Measurements from ENCODE around the gene TACC2.
"Not testable (repeated sequence)": the region's sequence is repeated elsewhere in the genome, so short reads cannot be mapped to it uniquely, and the experiment has no call there.

Gene TACC2

GRCh38 chr10:122198631-122199030, 209.7 kb downstream of the TACC2 start:
- DNase-seq = no peak

GRCh38 chr10:122199070-122199469, 210.1 kb downstream of the TACC2 start:
- peak in 1 of 2 experiments; percentile 8 for DNase-seq

- DNase-seq = no peak
These were observed 210.7 kb downstream of the TACC2 start for GRCh38 chr10:122199689-122200088.

GRCh38 chr10:122201401-122201800, 212.4 kb downstream of the TACC2 start:
- DNase-seq = no peak

- not testable (repeated sequence) for DNase-seq
These were observed 214.2 kb downstream of the TACC2 start for GRCh38 chr10:122203180-122203579.

GRCh38 chr10:122204691-122205489, 215.9 kb downstream of the TACC2 start:
- DNase-seq = no peak

- no peak for DNase-seq
These were observed 217.6 kb downstream of the TACC2 start for GRCh38 chr10:122206471-122207065.

- no peak for DNase-seq
These were observed 218.2 kb downstream of the TACC2 start for GRCh38 chr10:122207163-122207562.

GRCh38 chr10:122207596-122207995, 218.6 kb downstream of the TACC2 start:
- no peak for DNase-seq

GRCh38 chr10:122208571-122209430, 219.8 kb downstream of the TACC2 start:
- DNase-seq = peak in 1 of 2 experiments; percentile 24

GRCh38 chr10:122210481-122211265, 221.7 kb downstream of the TACC2 start:
- no peak for DNase-seq

- DNase-seq = no peak
These were observed 224.4 kb downstream of the TACC2 start for GRCh38 chr10:122213364-122213763.

GRCh38 chr10:122213766-122214165, 224.8 kb downstream of the TACC2 start:
- DNase-seq = no peak

- no peak for DNase-seq
These were observed 227.1 kb downstream of the TACC2 start for GRCh38 chr10:122216047-122216446.

GRCh38 chr10:122219340-122219739, 230.4 kb downstream of the TACC2 start:
- no peak for DNase-seq

GRCh38 chr10:122220736-122221135, 231.8 kb downstream of the TACC2 start:
- no peak for DNase-seq

- DNase-seq = no peak
These were observed 233.0 kb downstream of the TACC2 start for GRCh38 chr10:122221958-122222357.

- no peak for DNase-seq
These were observed 233.7 kb downstream of the TACC2 start for GRCh38 chr10:122222638-122223037.

GRCh38 chr10:122224159-122224558, 235.2 kb downstream of the TACC2 start:
- DNase-seq = no peak

GRCh38 chr10:122225330-122225729, 236.4 kb downstream of the TACC2 start:
- DNase-seq = no peak

GRCh38 chr10:122227754-122228153, 238.8 kb downstream of the TACC2 start:
- no peak for DNase-seq

- DNase-seq = no peak
These were observed 240.7 kb downstream of the TACC2 start for GRCh38 chr10:122229666-122230065.

GRCh38 chr10:122230222-122230621, 241.3 kb downstream of the TACC2 start:
- no peak for DNase-seq
